Activated naive CD8-positive, alpha-beta T cell treated with anti-CD3 and anti-CD28 coated beads, Interleukin-2, amount 50 U/mL, for 24 hours (primary cell): ENCODE data around the gene SMIM45.
A peak's percentile ranks its signal among the peaks of the same experiment; 100 is the strongest.

Experiments used
- ATAC-seq: fragments of 150-1000 bp; cut with Tn5 transposase; one replicate; pipeline ENCODE4 v1.10.0; 2021
- DNase-seq: peaks from one replicate; pipeline ENCODE4 v3.0.0; 2021
- H3K27ac Mint-ChIP-seq: one replicate; pipeline ENCODE4 v1.8.0; 2021; ENCODE audit warnings: mild to moderate bottlenecking, mixed read lengths
- H3K27me3 Mint-ChIP-seq: one replicate; pipeline ENCODE4 v1.8.0; 2021; ENCODE audit warnings: mixed read lengths
- H3K36me3 Mint-ChIP-seq: one replicate; pipeline ENCODE4 v1.8.0; 2021; ENCODE audit warnings: low read depth, mixed read lengths
- H3K4me1 Mint-ChIP-seq: one replicate; pipeline ENCODE4 v1.8.0; 2021; ENCODE audit warnings: mixed read lengths
- H3K4me3 Mint-ChIP-seq: one replicate; pipeline ENCODE4 v1.8.0; 2021; ENCODE audit warnings: mild to moderate bottlenecking, moderate library complexity, mixed read lengths
- H3K9me3 Mint-ChIP-seq: one replicate; pipeline ENCODE4 v1.8.0; 2021; ENCODE audit warnings: mixed read lengths

SMIM45 gene

DNA sequence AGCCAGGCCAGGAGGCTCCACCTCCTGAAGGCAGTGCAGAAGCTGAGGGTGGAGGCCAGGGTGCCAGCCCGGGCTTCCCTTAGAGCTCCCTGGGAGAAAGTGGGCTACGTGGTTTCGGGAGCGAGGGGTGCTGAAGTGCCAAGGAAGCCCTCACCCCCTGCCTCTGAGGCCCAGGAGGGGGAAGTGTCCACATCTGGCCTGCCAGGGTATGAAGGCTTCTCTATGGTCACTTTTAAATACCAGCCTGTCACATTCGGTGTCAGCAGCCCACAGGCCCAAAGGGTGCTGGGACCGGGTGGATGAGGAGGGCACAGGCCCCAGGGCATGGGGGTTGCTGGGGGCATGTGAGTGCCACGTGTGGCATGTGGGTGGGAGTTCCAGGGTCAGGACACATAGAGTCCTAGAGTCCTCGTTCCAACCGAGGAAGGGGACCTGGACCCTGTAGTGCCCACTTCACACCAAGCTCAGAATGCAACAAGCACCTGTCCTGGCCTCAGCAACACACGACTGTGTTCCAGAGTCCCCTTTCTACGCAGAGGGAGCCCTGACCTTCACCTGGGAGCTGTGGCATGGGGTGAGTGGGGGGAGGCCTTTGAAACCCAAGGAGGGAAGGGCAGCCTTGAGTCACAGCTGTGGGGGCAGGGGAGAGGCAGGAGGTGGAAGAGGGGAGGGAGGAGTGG, 38.8 kb upstream of the SMIM45 start:
- Mint-ChIP-seq H3K27ac (no peak overlapping the region), H3K9me3 (no peaks in the 10 kb centered on the region), H3K4me1 (peaks cover 39% of the 10 kb centered on the region), H3K4me3 (no peak overlapping the region), H3K27me3 (peaks cover 47% of the 10 kb centered on the region), H3K36me3 (peaks cover 1% of the 10 kb centered on the region)
- peak; percentile 22 for ATAC-seq
- peak; percentile 43 for DNase-seq

DNA sequence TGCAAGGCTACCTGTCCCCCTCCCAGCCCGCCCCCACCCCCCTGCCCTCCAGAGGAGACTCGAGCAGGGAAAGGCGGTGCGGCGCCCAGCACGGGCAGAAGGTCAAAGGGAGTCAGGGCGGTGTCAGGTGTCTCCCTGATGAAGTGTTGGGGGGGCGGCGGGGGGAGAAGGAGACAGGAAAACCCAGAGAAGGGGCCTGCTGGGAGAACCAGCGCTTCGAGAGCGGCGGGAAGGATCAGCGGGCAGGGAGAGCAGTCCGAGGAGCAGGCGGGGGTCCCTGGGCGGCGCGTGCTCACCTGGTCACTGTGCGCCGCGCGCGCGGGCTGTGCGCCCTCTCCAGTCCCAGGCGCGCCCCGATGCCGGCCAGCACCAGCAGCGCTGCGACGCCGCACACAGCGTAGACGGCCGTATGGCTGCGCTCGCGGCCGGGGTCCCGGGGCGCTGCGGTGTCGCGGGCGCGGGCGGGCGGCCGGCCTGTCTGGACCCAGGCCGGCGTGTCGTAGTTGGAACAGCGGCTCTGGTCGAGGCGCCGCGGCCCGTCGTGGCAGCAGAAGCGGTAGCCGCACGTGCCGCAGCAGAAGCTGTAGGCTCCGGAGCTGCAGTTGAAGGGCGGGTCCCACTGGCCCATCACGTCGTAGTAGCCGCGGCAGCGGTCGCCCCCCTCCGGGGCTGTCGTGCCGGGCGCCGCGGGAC, 38.0 kb upstream of the SMIM45 start:
- Mint-ChIP-seq H3K36me3 (peaks cover 1% of the 10 kb centered on the region), H3K9me3 (no peaks in the 10 kb centered on the region), H3K27me3 (peaks cover 47% of the 10 kb centered on the region), H3K27ac (no peak overlapping the region), H3K4me1 (peaks cover 38% of the 10 kb centered on the region), H3K4me3 (no peak overlapping the region)
- no peak for DNase-seq
- no peak for ATAC-seq

DNA sequence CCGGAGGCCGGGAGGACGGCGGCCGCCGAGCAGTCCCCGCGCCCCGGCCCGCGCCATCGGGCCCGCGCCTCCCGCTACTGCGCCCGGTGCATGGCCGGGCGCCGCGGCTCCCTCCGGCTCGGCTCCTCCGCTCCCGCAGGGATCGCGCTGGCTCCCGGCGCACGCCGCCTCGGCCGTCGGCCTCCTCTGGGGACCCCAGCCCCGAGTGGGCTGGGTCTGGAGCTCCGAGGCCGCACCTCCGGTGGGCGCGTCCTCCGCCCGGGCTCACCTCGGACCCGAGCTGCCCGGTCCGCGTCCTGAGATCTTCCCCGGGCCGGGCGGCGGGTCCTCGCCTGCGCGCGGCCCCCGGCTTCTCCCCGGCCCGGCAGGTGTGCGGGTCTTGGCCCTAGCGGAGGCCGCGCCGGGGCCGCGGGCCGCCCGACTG, 37.3 kb upstream of the SMIM45 start:
- Mint-ChIP-seq H3K4me3 (no peak overlapping the region), H3K9me3 (no peaks in the 10 kb centered on the region), H3K27me3 (peaks cover 43% of the 10 kb centered on the region), H3K36me3 (no peaks in the 10 kb centered on the region), H3K27ac (no peak overlapping the region), H3K4me1 (peaks cover 39% of the 10 kb centered on the region)
- no peak for ATAC-seq
- no peak for DNase-seq

DNA sequence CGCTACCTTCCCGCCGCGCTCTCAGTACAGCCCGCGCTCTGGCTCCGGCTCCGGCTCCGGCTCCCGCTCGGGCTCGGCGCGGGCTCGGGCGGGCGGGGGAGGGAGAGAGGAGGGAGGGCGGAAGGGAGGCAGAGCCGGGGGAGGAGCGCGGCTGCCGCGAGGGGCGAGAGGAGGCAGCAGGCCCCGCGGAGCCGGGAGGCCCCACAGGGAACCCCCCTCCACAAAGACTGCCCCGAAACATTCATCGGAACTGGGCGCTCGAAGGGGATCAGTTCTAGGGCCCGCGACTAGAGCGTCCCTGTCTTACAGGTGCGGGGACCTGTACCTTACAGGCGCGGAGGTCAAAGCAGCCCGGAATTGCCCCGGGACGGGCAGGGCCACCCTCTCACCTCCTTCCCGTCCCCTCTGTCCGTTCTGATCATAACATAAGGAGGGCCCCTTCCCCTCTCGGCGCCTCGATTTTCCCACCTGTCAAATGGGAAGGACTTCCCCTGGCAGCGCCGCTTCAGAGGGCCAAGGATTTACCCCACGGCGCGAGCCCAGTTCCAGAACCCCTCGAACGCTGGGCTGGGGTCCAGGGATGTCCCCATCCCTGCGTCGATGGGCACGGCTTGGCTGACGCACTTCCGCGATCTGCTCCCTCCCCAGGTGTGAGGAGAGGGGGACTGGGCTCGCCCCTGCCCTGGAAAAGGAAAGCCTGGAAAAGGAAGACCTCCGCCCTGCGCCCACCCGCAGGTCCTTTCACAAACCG, 36.7 kb upstream of the SMIM45 start, which contains the start of gene SHISA8:
Gene SHISA8 (minus strand): TSS at position 40 of the 751 bp plus-strand sequence. CDS start 407 bp downstream, outside the sequence.
- no peak within 1 kb of the TSS for H3K27ac Mint-ChIP-seq
- DNase-seq (peak; percentile 64), ATAC-seq (peak; percentile 42)
- H3K9me3 Mint-ChIP-seq, result no peaks in the 10 kb centered on the region
- H3K4me1 Mint-ChIP-seq, result peaks cover 40% of the 10 kb centered on the region
- H3K4me3 Mint-ChIP-seq, result peak within 1 kb of the TSS; percentile 52
- peaks cover 43% of the 10 kb centered on the region for H3K27me3 Mint-ChIP-seq
- no peaks in the 10 kb centered on the region for H3K36me3 Mint-ChIP-seq

DNA sequence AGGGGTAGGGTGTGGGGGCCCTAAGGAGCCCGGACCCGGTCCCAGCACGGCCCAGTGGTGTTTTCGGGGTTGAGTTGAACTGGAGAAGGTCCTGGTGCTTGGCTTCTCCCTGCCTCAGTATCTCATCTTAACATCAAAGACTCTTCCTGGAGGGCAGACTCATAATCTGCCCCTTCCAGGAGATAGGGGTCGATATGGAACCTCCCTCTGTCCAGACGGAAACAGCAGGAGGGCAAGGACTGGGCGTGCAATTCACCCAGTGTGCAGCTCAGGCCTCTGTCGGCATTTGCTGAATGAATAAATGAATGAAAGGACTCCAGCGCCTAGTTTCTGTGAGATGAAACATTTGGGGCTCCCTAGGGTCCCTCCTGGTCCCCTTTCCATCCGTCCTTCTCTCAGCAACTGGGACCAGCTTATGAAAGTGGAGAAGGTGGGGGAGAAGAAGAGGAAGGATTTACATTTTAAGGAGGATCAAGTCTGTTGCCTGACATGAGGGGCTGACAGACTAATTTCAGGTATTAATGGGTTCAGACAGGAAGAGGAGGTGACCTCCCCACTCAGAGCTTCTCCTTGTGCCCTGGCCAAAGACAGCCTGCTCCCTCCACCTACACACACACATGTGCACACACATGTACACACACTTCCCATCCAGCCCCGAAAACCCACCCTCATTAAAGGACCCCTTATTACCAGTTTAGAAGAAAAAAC, 36.0 kb upstream of the SMIM45 start:
- peaks cover 44% of the 10 kb centered on the region for H3K4me1 Mint-ChIP-seq
- no peak overlapping the region for H3K27ac Mint-ChIP-seq
- no peak for ATAC-seq
- H3K4me3 Mint-ChIP-seq, result peak overlapping the region; percentile 52
- H3K9me3 Mint-ChIP-seq, result no peaks in the 10 kb centered on the region
- H3K36me3 Mint-ChIP-seq, result no peaks in the 10 kb centered on the region
- peaks cover 43% of the 10 kb centered on the region for H3K27me3 Mint-ChIP-seq
- no peak for DNase-seq

DNA sequence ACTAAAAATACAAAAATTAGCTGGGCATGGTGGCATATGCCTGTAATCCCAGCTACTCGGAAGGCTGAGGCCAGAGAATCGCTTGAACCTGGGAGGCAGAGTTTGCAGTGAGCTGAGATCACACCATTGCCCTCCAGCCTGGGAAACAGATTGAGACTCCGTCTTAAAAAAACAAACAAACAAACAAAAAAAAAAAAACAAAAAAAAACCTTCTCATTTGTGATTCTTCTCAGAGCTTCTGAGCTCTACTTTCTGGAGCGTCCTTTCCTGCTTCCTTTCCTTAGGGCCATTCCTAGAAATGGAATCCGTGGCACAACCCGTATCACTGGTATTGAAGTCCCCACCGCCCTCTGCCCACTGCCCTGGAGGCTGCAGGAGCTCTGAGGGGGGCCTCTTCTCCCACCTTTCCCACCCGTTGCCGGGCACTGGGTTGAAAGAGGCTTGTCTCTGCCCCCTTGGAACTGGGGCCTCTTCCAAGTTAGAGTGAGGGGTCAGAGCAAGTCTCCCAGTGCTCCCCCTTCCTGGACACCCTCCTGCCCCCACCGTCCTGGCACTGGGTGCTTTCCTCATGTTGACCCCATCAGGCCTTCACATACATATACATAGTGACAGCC, 35.1 kb upstream of the SMIM45 start:
- no peaks in the 10 kb centered on the region for H3K9me3 Mint-ChIP-seq
- no peaks in the 10 kb centered on the region for H3K36me3 Mint-ChIP-seq
- ATAC-seq (no peak), DNase-seq (no peak)
- H3K27me3 Mint-ChIP-seq, result peaks cover 36% of the 10 kb centered on the region
- H3K4me1 Mint-ChIP-seq, result peaks cover 40% of the 10 kb centered on the region
- no peak overlapping the region for H3K4me3 Mint-ChIP-seq
- no peak overlapping the region for H3K27ac Mint-ChIP-seq

DNA sequence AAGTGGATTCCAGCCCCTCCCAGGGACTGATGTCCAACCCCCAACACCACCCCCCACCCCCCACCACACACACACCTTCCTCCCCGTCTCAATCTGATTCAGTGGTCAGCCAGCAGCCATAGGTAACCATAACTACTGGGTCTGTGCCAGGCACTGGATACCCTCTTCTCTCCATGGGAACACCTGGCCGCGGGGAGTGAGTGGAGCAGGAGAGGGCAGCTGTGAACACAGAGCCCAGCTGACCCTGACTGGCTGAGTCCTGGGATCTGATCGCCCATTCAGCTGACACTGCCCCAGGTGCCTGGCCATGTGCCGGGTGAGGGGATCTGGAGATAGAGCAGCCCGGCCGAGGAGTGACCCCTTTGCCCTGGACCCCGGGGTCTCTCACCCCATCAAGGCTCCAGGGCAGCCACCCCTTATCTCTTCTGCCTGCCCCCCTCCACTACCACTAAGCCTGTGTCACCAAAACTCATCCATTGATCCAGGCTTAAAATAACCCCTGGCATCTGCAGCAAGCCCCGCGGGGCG, 34.5 kb upstream of the SMIM45 start:
- ATAC-seq (no peak), DNase-seq (no peak)
- Mint-ChIP-seq H3K4me1 (peaks cover 42% of the 10 kb centered on the region), H3K27ac (no peak overlapping the region), H3K36me3 (no peaks in the 10 kb centered on the region), H3K4me3 (no peak overlapping the region), H3K27me3 (peaks cover 30% of the 10 kb centered on the region), H3K9me3 (no peaks in the 10 kb centered on the region)

DNA sequence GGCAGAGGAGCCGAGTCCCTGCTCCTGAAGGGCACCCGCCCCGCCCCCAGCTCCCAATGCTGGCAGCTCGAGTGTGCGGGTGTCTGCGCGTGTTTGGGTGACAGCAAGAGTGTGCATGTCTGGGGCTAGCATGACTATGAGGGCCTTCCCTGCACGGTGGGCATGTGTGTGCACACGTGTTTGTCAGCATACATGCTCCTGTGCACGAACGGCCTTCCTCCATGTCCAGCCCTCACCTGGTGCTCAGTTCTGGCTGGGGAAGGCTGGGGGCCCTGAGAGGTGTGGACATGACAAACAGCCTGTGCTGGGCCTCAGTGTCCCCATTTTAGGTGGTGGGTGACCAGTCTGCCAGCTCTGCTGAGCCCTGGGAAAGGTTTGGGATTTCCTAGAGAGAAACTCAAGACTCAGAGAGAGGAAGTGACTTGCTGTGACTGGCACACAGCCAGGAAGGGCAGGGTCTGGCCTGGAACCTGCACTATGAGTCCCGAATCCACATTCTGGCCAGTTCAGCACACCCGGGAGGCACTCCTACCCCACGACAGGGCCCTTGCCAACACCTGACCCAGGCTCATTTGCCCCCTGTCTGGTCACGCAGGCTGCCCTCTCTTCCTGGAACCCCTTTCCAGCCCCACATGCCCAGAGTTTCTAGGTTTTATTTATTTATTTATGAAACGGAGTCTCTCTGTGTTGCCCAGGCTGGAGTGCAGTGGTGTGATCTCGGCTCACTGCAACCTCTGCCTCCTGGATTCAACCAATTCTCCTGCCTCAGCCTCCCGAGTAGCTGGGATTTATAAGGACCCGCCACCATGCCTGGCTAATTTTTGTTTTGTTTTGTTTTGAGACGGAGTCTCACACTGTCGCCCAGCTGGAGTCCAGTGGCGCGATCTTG, 33.8 kb upstream of the SMIM45 start:
- no peaks in the 10 kb centered on the region for H3K9me3 Mint-ChIP-seq
- H3K27me3 Mint-ChIP-seq, result peaks cover 23% of the 10 kb centered on the region
- DNase-seq (no peak), ATAC-seq (no peak)
- H3K4me3 Mint-ChIP-seq, result peak overlapping the region; percentile 34
- peaks cover 37% of the 10 kb centered on the region for H3K4me1 Mint-ChIP-seq
- H3K27ac Mint-ChIP-seq, result no peak overlapping the region
- peaks cover under 1% of the 10 kb centered on the region for H3K36me3 Mint-ChIP-seq

DNA sequence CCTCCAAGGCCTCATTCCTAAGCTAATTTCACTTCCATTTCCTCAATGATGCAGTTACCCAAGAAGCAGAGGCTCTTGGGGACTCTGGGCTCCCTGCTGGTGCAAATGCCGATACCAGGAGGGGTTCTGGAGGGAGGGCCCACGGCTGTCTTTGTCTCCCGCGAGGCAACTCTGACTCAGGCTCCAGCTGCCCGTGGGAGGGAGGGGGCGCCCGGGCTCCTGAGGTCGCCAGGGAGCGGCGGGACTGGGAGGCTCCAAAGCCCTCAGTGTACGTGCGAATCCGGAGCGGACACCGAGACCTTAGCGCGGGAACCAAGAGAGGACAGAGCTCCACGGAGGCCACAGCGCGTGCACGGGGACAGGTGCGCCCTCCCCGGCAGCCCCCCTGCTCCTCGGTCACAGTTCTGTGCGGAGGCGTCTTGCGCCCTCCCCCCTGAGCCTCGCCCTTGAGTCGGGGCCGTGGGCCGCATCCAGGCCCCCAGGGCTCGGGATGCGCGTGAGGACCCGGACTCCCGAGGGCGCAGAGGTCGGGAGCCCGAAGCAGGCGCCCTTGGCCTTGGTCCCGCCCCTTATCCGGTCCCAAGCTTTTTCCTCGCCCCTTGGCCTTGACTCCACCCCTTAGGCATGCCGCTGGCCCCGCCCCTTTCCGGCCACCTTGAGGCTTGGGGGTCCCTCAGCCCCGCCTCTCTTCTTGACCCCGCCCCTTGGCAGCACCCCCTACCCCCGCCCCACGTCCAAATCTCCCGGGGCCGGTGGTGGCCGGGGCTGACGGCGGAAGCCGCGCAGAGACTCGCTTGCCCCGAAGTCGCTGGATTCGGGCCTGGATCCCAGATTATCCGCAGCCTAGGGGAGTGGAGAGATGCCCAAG, 32.4 kb upstream of the SMIM45 start:
- Mint-ChIP-seq H3K27me3 (peaks cover 19% of the 10 kb centered on the region), H3K27ac (peak overlapping the region; percentile 42), H3K36me3 (peaks cover 2% of the 10 kb centered on the region), H3K4me3 (peak overlapping the region; percentile 58), H3K9me3 (no peaks in the 10 kb centered on the region), H3K4me1 (peaks cover 35% of the 10 kb centered on the region)
- peak; percentile 72 for DNase-seq
- peak; percentile 52 for ATAC-seq

DNA sequence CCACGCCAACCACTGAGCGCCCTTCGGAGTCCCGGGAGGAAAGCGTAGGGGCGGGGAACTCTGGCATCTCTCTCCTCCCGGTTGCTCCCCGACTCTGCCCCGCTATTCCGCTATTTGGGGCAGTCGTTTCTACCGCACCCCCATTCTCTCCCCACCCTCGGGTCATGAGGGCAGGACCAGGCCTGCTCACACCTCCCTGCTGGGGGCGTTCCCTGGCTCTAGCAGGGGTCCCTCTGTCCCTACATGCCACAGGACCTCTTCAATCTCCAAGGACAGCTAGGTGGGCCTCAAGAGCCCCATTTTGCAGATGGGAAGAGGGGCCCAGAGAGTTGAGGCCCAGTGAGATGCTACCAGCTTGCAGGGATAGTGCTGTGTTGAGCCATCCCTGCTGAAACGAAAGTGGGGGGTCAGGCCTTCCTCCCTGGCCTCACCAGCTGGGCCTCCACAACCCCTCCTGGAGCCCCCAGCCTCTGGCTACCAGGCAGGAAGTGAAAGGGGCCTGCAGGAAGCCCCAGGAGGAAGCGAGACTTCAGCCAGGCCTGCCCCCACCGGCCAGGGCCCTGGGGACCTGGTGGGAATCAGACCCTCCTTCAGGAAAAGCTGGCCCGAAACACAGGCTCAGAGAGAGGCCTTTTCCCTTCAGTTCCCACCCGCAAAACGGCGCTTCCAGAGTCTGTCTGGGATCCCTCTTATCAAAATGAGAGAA, 31.5 kb upstream of the SMIM45 start:
- Mint-ChIP-seq H3K4me1 (peaks cover 39% of the 10 kb centered on the region), H3K4me3 (no peak overlapping the region), H3K27ac (peak overlapping the region; percentile 62), H3K27me3 (peaks cover 17% of the 10 kb centered on the region), H3K36me3 (peaks cover 2% of the 10 kb centered on the region), H3K9me3 (no peaks in the 10 kb centered on the region)
- DNase-seq (no peak), ATAC-seq (no peak)

DNA sequence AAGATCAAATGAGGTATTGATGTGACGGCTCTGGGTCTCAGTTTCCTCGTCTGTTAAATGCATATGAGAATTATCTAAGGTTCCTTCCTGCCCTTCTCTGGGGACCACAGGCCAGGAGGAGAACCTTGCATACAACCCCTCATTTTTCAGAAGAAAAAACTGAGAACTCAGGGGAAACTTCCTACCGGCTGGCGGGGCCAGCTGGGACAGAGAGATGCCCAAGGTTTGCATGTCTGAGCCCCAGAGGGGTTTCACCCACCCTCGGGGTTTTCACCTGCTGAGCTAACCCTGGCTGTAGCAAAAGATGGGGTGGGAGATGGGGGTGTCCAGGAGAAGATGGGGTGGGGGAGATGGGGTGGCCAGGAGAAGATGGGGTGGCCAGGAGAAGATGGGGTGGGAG, 29.6 kb upstream of the SMIM45 start:
- Mint-ChIP-seq H3K27ac (no peak overlapping the region), H3K27me3 (peaks cover 6% of the 10 kb centered on the region), H3K4me3 (no peak overlapping the region), H3K9me3 (no peaks in the 10 kb centered on the region), H3K4me1 (peaks cover 38% of the 10 kb centered on the region), H3K36me3 (peaks cover 2% of the 10 kb centered on the region)
- ATAC-seq, result no peak
- DNase-seq, result no peak
